AG09319 (cell line): Measurements from ENCODE around the gene RSF1.
"Not testable (repeated sequence)": the region's sequence is repeated elsewhere in the genome, so short reads cannot be mapped to it uniquely, and the experiment has no call there.

ENCODE experiments used
- DNase-seq: peaks from one replicate; pipeline ENCODE4 v3.0.0-alpha.2; 2010; ENCODE audit warnings: low read depth; ENCODE audit errors: extremely low read depth
- CTCF ChIP-seq: IDR thresholded peaks from 2 replicates; pipeline ENCODE4 v1.5.1; 2011; ENCODE audit warnings: low read depth, mild to moderate bottlenecking, inconsistent platforms, low read length, moderate library complexity

Gene RSF1

DNA sequence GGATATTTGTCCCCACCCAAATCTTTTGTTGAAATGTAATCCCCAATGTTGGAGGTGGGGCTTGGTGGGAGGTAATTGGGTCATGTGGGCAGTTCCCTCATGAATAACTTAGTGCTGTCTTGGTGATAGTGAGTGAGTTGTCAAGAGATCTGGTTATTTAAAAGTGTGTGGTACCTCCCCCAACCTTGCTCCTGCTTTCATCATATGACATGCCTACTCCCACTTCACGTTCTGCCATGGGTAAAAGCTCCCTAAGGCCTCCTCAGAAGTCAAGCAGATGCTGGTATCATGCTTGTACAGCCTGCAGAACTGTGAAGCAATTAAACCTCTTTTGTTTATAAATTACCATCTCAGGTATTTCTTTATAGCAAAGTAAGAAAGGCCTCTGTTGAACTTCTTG is 31.0 kb upstream of the RSF1 start:
- no peak for DNase-seq
- TF ChIP-seq CTCF = no peak

GRCh38 chr11:77843700-77844099 is 23.2 kb upstream of the RSF1 start:
- not testable (repeated sequence) for DNase-seq

- TF ChIP-seq CTCF = no peak
- DNase-seq = no peak
Observed at GRCh38 chr11:77842441-77843121, 22.1 kb upstream of the RSF1 start.

DNA sequence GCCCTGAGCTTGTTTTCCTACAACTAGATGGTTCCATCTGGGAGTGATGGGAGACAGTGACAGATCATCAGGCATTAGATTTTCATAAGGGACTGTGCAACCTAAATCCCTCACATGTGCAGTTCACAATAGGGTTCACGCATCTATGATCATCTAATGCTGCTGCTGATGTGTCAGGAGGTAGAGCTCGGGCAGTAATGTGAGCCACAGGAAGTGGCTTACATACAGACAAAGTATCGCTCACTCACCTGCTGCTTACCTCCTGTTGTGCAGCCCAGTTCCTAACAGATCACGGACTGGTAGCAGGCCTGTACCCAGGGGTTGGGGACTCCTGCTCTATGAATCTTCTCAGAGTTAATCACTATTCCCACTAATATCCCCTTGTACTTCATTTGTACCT is 12.8 kb upstream of the RSF1 start:
- no peak for DNase-seq
- no peak for TF ChIP-seq CTCF

GRCh38 chr11:77828926-77829325 is 8.4 kb upstream of the RSF1 start:
- TF ChIP-seq CTCF = no peak
- DNase-seq = no peak

DNA sequence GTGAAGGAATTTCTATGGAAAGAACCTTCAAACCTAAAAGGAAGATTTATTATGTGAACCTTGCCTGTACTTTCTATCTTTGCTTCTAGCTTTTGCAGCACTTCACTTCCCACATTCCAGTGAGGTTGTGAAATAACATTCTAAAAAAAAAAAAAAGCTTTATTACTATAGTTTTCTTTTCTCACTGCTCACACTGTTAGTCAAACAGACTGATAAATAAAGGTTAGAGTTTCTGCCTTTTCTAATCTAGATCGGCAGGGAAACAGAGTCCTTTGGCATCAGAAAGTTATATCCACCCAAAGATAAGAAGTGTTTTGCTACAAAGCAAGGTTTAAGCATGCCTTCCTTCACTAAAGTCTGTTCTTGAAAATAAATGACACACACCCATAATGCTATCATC is 3.3 kb upstream of the RSF1 start:
- no peak for TF ChIP-seq CTCF

DNA sequence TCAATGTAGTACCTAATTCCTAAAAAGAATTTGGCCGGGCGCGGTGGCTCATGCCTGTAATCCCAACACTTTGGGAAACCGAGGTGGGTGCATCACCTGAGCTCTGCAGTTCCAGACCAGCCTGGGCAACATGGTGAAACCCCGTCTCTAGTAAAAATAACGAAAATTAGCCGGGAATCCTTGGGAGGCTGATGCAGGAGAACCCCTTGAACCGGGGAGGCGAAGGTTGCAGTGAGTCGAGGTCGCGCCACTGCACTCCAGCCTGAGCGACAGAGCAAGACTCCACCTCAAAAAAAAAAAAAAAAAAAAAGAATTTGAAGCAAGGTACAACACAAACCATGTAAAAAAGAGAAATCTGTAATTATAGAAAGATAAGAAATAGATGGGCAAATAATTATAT is 1.6 kb upstream of the RSF1 start:
- not testable (repeated sequence) for DNase-seq

More for the DNA sequence above, 3.3 kb upstream of the RSF1 start:
- no peak for DNase-seq

DNA sequence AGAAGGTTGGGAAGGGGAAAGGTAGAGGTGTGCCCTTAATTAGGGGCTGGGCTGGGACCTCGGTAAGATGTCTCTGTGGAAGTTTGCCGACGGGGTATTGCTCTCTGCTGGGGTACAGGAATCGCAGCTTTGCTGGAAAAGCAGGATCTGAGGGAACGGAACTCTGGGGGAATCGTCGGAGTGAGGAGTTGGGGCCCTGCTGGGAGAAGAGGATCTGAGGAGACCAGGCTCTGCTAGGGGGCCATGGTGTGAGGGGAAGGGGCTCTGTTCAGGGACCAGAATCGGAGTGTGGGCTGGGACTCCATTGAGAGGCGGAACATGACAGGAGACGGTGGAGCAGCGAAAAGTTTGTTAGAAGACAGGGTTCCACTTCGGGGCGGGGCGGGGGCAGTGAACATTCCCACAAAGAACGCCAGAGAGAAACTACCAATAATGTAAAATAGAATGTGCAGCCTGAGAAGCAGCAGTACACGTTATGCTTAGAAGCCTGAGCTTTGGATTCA is 878 bp upstream of the RSF1 start:
- DNase-seq = no peak
- TF ChIP-seq CTCF = no peak
